Osteoblast (primary cell): Measurements from ENCODE around the gene NSD2. TPM values are rescaled to one million over a fixed set of nuclear protein-coding genes. Genes with fewer than 3 reads are reported as not detected.

Experiments
- DNase-seq: peaks from one replicate; pipeline ENCODE4 v3.0.0; 2011; ENCODE audit warnings: low spot score, mixed read lengths; ENCODE audit not compliant: insufficient read length; ENCODE audit errors: missing footprints
- H2AFZ ChIP-seq: 2 replicates; pipeline ENCODE4 v1.6.0; 2011; ENCODE audit warnings: mild to moderate bottlenecking, low read length
- H3K27ac ChIP-seq: 2 replicates; pipeline ENCODE4 v1.5.1; 2011; ENCODE audit warnings: mild to moderate bottlenecking, low read depth, low read length, moderate library complexity
- H3K27me3 ChIP-seq: 2 replicates; pipeline ENCODE4 v1.6.0; 2012; ENCODE audit warnings: mild to moderate bottlenecking, control low read depth, inconsistent platforms, low read length, moderate library complexity; ENCODE audit not compliant: insufficient read depth
- H3K36me3 ChIP-seq: 2 replicates; pipeline ENCODE4 v1.5.1; 2011; ENCODE audit warnings: mild to moderate bottlenecking, low read length, control low read depth, moderate library complexity; ENCODE audit not compliant: insufficient read depth
- H3K4me1 ChIP-seq: 2 replicates; pipeline ENCODE4 v1.5.1; 2011; ENCODE audit warnings: mild to moderate bottlenecking, low read length, control low read depth, moderate library complexity; ENCODE audit not compliant: insufficient read depth
- H3K4me2 ChIP-seq: 2 replicates; pipeline ENCODE4 v1.6.0; 2011; ENCODE audit warnings: mild to moderate bottlenecking, low read length; ENCODE audit not compliant: insufficient read depth
- H3K4me3 ChIP-seq: fragments of 200-600 bp; sonication (generic); 3 replicates; pipeline ENCODE4 v1.5.1; 2012; ENCODE audit warnings: mild to moderate bottlenecking, low read length, inconsistent platforms; ENCODE audit not compliant: insufficient read depth
- H3K79me2 ChIP-seq: 2 replicates; pipeline ENCODE4 v1.6.0; 2012; ENCODE audit warnings: mild to moderate bottlenecking, low read length, control low read depth, inconsistent platforms; ENCODE audit not compliant: insufficient read depth
- H3K9me3 ChIP-seq: 2 replicates; pipeline ENCODE4 v1.5.1; 2011; ENCODE audit warnings: low read depth, low read length, control low read depth
- H4K20me1 ChIP-seq: 2 replicates; pipeline ENCODE4 v1.6.0; 2012; ENCODE audit warnings: mild to moderate bottlenecking, low read length, control low read depth; ENCODE audit not compliant: insufficient read depth
- CTCF ChIP-seq: IDR thresholded peaks from 2 replicates; pipeline ENCODE4 v1.5.1; 2011; ENCODE audit warnings: mild to moderate bottlenecking, low read depth, low read length, moderate library complexity; ENCODE audit errors: extremely low read depth
- total RNA-seq: library from RNA; depleted of rRNA; stranded (reverse); fragments of >200 nt; gene quantifications from 2 replicates; pipeline ENCODE4 v1.2.3, GENCODE V29; 2012

NSD2 gene
- total RNA-seq, 1 donor: 58.6 TPM

GRCh38 chr4:1873291-1873690 is 2.1 kb downstream of the NSD2 start:
- Histone ChIP-seq H3K4me3 (peak overlapping the region; percentile 85), H3K36me3 (no peaks in the 10 kb centered on the region), H3K9me3 (no peaks in the 10 kb centered on the region), H3K4me2 (peak overlapping the region; percentile 86), H3K27me3 (no peaks in the 10 kb centered on the region), H3K4me1 (peaks cover 32% of the 10 kb centered on the region), H3K27ac (peak overlapping the region; percentile 57), H4K20me1 (no peaks in the 10 kb centered on the region), H3K79me2 (peaks cover 62% of the 10 kb centered on the region), H2AFZ (no peak overlapping the region)
- TF ChIP-seq CTCF: no peak
- DNase-seq: peak; percentile 77

GRCh38 chr4:1873776-1874175 is 2.6 kb downstream of the NSD2 start:
- peak; percentile 30 for DNase-seq
- no peaks in the 10 kb centered on the region for H4K20me1 ChIP-seq
- H3K4me2 ChIP-seq: peak overlapping the region; percentile 86
- H3K27ac ChIP-seq: peak overlapping the region; percentile 57
- TF ChIP-seq CTCF: no peak
- H3K4me3 ChIP-seq: no peak overlapping the region
- no peaks in the 10 kb centered on the region for H3K9me3 ChIP-seq
- H2AFZ ChIP-seq: no peak overlapping the region
- peaks cover 67% of the 10 kb centered on the region for H3K79me2 ChIP-seq
- H3K36me3 ChIP-seq: no peaks in the 10 kb centered on the region
- no peaks in the 10 kb centered on the region for H3K27me3 ChIP-seq
- peaks cover 36% of the 10 kb centered on the region for H3K4me1 ChIP-seq

GRCh38 chr4:1874201-1874600 is 3.0 kb downstream of the NSD2 start:
- Histone ChIP-seq H3K4me2 (peak overlapping the region; percentile 86), H3K9me3 (no peaks in the 10 kb centered on the region), H3K79me2 (peaks cover 70% of the 10 kb centered on the region), H3K27me3 (no peaks in the 10 kb centered on the region), H3K27ac (peak overlapping the region; percentile 57), H3K36me3 (no peaks in the 10 kb centered on the region), H4K20me1 (no peaks in the 10 kb centered on the region), H3K4me1 (peaks cover 36% of the 10 kb centered on the region), H3K4me3 (no peak overlapping the region), H2AFZ (no peak overlapping the region)
- no peak for DNase-seq
- TF ChIP-seq CTCF: no peak

- Histone ChIP-seq H3K79me2 (peaks cover 97% of the 10 kb centered on the region), H2AFZ (no peak overlapping the region), H3K27me3 (no peaks in the 10 kb centered on the region), H3K4me1 (peaks cover 9% of the 10 kb centered on the region), H3K27ac (peak overlapping the region; percentile 7), H3K36me3 (no peaks in the 10 kb centered on the region), H3K4me2 (no peak overlapping the region), H3K4me3 (no peak overlapping the region), H3K9me3 (no peaks in the 10 kb centered on the region), H4K20me1 (peaks cover 6% of the 10 kb centered on the region)
- peak; percentile 32 for DNase-seq
- no peak for TF ChIP-seq CTCF
These were observed 8.3 kb downstream of the NSD2 start for GRCh38 chr4:1879485-1879884.
